GM12891 (cell line): ENCODE data around the gene PDGFD.

Source experiments
- PAX5 ChIP-seq: IDR thresholded peaks from 2 replicates; pipeline ENCODE4 v1.6.1; 2011; ENCODE audit warnings: low read length, moderate library complexity, mild to moderate bottlenecking; ENCODE audit not compliant: insufficient read depth, severe bottlenecking
- POLR2A ChIP-seq: IDR thresholded peaks from 2 replicates; pipeline ENCODE4 v1.6.1; 2011; ENCODE audit warnings: low read depth, low read length, control low read depth
- POLR2AphosphoS5 ChIP-seq: IDR thresholded peaks from 2 replicates; pipeline ENCODE4 v1.6.1; 2011; ENCODE audit warnings: low read depth, low read length, control low read depth
- POU2F2 ChIP-seq: IDR thresholded peaks from 2 replicates; pipeline ENCODE4 v1.6.1; 2011; ENCODE audit warnings: low read depth, mild to moderate bottlenecking, control low read depth, low read length, moderate library complexity
- SPI1 ChIP-seq: IDR thresholded peaks from 2 replicates; pipeline ENCODE4 v1.6.1; 2011; ENCODE audit warnings: low read depth, low read length, control low read depth
- TAF1 ChIP-seq: IDR thresholded peaks from 2 replicates; pipeline ENCODE4 v1.6.1; 2011; ENCODE audit warnings: low read depth, low read length, control low read depth

DNA sequence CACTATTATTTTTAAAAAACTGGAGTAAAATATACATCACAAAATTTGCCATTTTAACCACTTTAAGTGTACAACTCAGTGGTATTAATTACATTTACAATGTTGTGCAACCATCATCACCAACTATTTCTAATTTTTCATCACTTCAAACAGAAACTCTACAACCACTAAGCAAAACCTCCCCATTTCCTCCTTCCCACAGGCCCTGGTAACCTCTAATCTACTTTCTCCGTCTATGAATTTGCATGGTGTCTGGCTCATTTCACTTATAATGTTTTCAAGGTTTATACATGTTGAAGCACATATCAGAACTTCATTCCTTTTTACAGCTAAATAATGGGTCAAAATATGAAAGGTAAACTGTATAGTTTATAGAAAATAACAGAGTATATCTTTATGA lies 103.1 kb downstream of the PDGFD start:
- TF ChIP-seq TAF1 (no peak), POLR2A (no peak), POU2F2 (no peak), POLR2AphosphoS5 (no peak), PAX5 (no peak), SPI1 (no peak)
